Ureter (tissue), 1 donor: ENCODE data around the gene MAP4K3. TPM values are rescaled to one million over a fixed set of nuclear protein-coding genes. Genes with fewer than 3 reads are reported as not detected.
A peak's percentile ranks its signal among the peaks of the same experiment; 100 is the strongest.

Experiments used
- DNase-seq: peaks from one replicate; pipeline ENCODE4 v3.0.0-alpha.2; 2020; ENCODE audit warnings: low spot score
- total RNA-seq: library from RNA; stranded (reverse); gene quantifications from one replicate; pipeline ENCODE4 v1.2.4, GENCODE V29; 2023
- donor health status: DM: yes; HTN: yes; CAD: no.

Gene MAP4K3
- 73.3 TPM for total RNA-seq

- DNase-seq = peak; percentile 95
Measured at GRCh38 chr2:39436592-39437521, at the start of gene MAP4K3. TSS of gene MAP4K3 (minus strand) at chr2:39437285. CDS start at chr2:39436987, 298 bp downstream.

- DNase-seq = no peak
Measured at GRCh38 chr2:39486071-39486470, 49.0 kb upstream of the MAP4K3 start.

GRCh38 chr2:39484620-39485495, 47.8 kb upstream of the MAP4K3 start:
- DNase-seq = no peak

DNA sequence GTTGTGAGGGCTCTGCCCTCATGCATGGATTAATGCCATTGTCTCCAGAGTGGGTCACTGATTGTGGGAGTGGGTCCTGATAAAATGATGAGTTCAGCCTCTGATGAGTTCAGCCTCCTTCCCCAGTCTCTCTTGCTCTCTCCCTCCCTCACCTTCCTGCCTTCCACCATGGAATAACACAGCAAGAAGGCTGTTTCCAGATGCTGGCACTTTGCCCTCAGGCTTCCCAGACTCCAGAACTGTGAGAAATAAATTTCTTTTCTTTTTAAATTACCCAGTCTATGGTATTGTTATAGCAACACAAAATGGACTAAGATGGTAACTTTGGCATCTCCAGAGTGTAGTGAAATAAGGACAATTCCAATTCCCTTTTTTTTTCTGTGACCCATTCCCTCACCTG, 47.1 kb upstream of the MAP4K3 start:
- DNase-seq = no peak

DNA sequence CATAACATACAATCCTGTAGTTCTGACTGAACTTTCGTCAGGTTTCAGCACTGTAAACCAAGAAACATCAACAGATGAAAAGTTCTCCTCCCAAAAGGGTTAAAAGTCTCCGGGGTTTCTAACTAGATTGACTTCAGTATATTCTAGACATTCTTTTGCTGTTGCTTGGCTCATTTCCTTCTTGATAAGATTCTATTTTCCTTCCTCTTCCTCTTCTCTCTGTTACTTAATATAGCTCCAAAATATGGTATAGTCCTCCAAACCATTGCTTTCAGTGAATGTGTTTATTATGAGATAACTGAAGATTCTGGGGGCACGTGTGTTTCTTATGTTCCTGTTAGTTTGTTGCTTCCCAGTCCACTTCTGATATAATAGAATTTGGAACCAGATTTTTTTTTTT, 46.4 kb upstream of the MAP4K3 start:
- DNase-seq = no peak

DNA sequence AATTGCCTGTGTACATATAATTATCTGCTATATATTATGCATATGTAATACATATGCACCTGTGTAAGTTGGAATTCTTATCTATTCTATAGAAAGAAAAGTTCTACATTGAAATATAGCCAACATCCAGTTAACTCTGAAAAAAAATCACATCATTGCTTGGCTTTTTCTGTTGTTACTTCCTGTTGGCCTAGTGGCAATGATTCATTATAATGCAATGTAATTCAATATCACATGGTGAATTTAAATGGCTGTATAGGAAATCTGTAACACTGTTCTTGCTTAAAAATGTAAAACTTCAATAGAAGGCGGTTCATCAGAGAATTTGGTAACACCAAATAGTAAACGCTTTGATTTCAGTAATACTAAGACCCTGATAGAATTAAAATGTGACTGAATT, 44.5 kb upstream of the MAP4K3 start:
- DNase-seq = no peak

DNA sequence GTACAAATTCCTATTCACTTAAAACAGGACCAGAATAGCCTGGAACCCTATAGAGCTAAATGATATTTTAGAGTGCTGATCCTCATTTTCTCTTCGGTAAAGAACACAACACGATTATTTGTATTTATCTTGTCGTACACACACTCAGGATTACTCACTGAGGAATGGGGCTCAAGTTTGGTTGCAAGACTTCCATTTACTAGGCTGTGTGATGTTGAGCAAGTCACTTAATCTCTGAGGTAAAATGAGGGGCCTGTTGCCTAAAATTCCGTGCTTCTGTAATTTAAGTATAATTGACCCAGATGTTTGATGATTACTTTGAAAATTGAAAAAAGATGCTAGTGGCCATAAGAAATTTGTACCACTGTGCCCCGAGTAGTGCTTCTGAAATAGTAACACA, 42.6 kb upstream of the MAP4K3 start:
- DNase-seq = no peak

DNA sequence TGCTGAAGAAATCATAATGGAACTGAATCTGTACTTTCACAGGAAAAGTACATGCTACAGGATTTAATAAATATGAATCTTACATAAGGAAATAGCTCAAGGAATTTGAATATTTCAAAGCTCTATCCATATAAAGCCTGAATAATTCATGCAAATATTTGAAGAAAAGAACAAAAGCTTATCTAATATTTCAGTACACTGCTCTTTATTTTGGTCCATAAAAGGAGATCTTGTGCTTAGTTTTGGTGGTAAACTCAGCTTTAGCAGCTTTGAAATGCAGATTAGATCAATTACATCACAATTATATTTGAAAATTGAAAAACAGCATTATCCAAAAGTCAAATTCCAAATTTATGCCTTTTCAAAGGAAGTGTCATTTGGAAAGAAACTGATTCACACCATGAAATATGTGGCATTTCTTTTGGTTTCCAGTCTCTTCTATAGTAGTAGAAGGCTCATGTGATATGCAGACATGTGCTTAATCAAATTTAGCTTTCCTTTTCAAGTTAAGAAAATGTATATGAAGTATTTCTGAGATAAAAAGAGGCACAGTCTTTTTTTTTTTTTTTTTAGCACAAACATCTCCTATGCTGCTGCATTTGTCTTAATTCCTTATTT, 42.1 kb upstream of the MAP4K3 start:
- no peak for DNase-seq

DNA sequence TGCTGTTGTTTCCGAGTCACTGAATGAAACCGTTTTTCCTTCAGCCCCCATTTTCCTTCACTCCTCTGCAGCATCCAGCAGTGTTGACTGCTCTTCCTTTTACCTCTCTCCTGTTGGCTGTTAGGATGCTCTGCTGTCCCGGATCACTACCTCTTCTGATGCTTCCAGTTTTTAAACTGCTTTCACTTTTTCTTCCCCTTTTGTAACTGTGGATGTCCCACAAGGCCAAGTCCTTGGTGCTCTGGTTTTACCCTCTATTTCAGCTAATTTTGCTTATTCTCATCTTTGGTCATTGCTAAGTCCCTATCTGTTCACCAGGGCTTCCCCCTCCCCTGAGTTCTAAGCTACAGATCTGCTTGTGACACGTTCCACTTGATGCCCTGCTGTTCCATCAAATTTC, 39.4 kb upstream of the MAP4K3 start:
- DNase-seq = no peak

DNA sequence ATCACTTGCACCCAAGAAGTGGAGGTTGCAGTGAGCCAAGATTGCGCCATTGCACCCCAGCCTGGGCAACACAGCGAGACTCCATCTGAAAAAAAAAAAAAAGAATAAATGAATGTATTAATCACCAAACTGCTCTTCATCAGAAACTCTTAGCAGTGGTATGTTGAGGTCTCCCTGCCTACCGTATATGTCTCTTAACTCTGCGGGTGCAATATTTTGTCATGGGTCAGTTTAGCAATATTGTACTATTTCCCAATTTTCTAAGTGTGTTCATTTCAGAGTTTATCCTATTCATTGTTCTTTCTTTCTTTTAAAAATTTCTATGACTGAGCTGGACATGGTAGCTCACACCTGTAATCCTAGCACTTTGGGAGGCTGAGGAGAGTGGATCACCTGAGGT, 37.9 kb upstream of the MAP4K3 start:
- DNase-seq = no peak

DNA sequence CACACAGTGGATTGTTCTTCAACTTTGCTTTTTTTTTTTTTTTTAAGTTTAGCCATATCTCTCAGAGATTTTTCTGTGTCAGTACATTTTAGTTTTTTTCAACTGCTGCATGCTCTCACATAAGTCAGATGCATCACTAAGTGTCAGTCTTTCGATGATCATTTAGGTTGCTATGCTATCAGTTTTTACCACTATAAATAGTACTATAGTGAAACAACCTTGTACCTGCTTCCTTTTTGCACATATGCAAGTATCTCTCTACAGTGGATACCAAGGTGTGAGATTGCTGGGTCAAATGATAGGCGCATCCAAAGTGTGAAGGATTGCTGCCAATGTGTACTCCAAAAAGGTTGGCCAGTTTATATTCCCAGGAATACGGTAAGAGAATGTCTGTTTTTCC, 33.5 kb upstream of the MAP4K3 start:
- no peak for DNase-seq

- no peak for DNase-seq
Measured at GRCh38 chr2:39469807-39470206, 32.7 kb upstream of the MAP4K3 start.

DNA sequence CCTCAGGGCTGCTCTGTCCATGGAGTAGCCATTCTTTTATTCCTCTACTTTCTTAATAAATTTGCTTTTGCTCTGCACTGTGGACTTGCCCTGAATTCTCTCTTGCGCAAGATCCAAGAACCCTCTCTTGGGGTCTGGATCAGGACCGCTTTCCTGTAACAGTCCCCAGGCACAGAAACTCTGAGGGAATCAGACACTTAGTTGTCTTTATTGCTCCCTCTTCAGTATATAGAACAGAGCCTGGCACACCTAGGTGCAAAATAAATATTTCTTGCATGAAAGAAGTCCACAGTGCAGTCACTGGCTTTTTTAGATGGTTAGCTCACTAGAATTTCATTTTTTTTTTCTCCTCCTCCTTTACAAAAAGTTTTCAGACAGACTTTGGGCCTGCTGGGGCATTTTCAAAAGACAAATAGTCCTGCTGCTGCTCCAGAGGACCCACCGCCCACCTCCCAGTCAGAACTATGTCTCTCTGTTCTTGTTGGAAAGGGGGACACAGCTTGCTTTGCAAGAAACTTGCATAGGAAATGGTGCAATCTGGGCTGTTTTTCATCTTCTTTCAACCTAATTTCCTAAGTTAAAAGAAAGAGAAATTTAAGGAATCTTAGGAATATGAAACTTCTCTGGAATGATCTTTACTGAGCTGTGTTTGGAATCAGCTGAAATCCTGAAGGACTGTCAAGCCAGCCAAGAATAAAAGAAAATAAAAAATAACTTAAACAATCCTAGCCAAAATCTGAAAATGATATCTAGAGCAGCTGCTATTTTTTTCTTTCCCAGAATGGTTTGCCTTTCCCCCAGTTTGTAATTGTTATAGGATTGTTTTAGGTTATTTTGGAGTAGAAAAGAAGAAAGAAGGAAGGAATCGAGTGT, 31.7 kb upstream of the MAP4K3 start:
- no peak for DNase-seq

DNA sequence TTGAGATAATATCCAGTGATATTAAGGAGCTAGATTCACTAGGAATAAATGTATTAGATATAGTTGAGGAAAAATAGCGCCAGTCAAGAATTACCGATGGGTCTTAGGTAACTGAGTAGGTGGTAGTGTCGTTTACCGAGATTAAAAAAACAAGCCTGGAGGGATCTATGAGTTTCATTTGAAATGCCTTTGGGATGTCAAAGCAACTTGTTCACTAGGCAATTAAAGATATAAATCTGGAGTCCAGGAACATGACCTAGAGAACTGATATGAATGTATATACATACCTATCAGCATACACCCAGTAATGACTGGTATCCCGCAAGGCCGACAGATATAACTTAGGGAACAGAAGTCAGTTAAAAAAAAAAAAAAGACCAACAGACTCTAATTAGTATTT, 29.2 kb upstream of the MAP4K3 start:
- DNase-seq = no peak

DNA sequence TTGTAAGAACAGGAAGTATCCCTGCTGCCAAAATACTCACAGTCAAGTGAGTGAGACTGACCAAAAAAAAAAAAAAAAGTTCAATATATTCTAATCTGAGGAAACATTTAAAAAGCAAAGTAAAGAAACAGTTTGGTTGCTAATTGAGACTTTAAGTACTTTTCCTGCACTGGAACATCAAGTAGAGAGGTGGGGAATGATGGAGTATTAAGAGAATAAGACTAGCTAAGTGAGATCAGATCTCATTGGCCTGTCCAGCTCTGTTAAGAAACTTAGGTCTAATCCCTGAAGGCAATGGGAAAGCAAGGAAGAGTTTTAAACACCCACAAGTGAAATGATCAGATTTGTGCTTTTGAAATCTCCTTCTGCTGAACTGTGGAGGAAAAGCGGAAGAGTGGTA, 27.8 kb upstream of the MAP4K3 start:
- DNase-seq = no peak

- DNase-seq = no peak
Measured at GRCh38 chr2:39455826-39456225, 18.7 kb upstream of the MAP4K3 start.

GRCh38 chr2:39452396-39452795, 15.3 kb upstream of the MAP4K3 start:
- no peak for DNase-seq

DNA sequence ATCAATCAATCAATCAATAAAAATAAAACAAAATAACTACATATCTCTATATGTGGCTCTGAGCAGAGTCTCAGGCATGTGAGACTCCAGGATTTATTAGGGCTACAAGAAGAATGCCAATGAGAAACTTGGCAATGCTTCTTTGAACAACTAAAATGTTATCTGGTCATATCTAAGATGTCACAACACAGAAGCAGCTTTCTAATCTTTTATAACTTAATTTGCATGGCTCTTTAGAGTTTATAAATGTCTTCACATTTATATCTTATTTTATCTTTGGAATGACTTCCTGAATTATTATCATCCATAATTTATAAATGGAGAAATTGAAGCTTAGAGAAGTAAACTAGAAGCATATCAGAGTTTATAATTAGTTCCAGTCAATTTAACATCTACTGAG, 14.9 kb upstream of the MAP4K3 start:
- DNase-seq = no peak

- no peak for DNase-seq
Measured at GRCh38 chr2:39448169-39448502, 11.1 kb upstream of the MAP4K3 start.

DNA sequence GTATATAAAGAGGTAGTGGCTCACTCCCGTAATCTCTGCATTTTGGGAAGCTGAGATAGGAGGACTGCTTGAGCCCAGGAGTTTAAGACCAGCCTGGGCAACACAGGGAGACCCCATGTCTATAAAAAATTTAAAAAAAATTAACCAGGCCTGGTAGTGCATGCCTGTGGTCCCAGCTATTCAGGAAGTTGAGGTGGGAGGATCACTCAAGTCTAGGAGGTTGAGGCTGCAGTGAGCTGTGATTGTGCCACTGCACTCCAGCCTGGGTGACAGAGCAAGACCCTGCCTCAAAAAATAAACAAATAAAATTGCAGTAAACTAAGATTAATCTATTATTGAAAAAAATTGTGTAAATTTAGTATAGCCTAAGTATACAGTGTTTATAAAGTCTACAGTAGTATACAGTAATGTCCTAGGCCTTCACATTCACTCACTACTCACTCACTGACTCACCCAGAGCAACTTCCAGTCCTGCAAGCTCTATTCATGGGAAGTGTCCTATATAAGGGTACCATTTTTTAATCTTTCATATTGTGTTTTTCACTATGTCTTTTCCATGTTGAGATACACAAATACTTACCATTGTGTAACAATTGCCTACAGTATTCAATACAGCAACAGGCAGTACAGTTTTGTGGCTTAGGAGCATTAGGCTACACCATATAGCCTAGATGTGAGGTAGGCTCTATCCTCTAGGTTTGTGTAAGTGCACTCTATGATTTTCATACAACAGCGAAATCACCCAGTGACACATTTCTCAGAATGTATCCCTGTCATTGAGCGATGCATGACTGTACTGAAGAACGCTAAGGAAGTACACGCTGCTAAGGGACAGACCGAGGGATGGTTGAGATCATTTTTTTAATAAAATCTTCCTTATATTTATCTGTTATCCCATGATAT, 10.4 kb upstream of the MAP4K3 start:
- no peak for DNase-seq
